ENCODE data around the gene CLOCK.

CLOCK gene

DNA sequence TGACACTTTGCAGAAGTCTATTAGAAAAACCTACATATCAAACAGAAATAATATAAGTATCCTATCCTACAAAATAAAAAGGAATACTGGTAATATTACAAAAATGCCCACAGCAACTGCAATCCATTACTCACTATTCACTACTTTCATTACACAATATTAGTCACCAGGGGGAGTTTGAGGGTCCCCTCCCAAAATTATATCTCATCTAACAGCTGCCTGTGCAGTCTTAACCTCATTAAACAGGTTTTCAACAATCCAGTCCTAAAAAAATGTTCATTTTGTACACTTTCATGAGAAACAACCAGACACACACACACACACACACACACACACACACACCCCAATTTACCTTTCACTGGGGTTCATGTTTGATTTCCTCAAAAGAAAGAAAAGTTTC is 2.9 kb downstream of the CLOCK start:
- no peak for DNase-seq (ENCODE audit: low spot score)

GRCh38 chr4:55540271-55540670 is 6.4 kb downstream of the CLOCK start:
- DNase-seq (ENCODE audit: low spot score): no peak

- no peak for DNase-seq (ENCODE audit: low spot score)
Measured at GRCh38 chr4:55539658-55540057, 7.1 kb downstream of the CLOCK start.

GRCh38 chr4:55538531-55538930 is 8.2 kb downstream of the CLOCK start:
- DNase-seq (ENCODE audit: low spot score): no peak

GRCh38 chr4:55534306-55534705 is 12.4 kb downstream of the CLOCK start:
- no peak for DNase-seq (ENCODE audit: low spot score)

- DNase-seq (ENCODE audit: low spot score): no peak
Measured at GRCh38 chr4:55530691-55531090, 16.0 kb downstream of the CLOCK start.

DNA sequence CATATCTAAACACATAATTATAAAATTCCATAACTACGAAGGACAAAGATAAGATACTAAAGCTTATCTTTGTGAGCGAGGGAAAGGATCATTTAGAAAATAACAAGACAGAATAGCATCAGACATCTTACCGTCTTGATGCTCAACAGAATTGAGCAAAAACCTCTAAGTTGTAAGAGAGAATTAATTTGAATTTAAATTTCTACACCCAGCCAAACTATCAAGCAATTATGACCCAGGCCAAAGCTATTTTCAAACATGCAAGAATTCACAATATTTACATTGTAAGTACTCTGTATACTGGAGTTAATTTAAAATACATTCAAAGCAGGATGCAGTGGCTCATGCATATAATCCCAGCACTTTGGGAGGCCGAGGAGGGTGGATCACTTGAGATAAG is 16.5 kb downstream of the CLOCK start:
- DNase-seq (ENCODE audit: low spot score): no peak

- no peak for DNase-seq (ENCODE audit: low spot score)
Measured at GRCh38 chr4:55528491-55528890, 18.2 kb downstream of the CLOCK start.

- no peak for DNase-seq (ENCODE audit: low spot score)
Measured at GRCh38 chr4:55524844-55525571, 21.7 kb downstream of the CLOCK start.

GRCh38 chr4:55518442-55518841 is 28.3 kb downstream of the CLOCK start:
- DNase-seq (ENCODE audit: low spot score): no peak

GRCh38 chr4:55517526-55518229 is 29.0 kb downstream of the CLOCK start:
- DNase-seq (ENCODE audit: low spot score): no peak

DNA sequence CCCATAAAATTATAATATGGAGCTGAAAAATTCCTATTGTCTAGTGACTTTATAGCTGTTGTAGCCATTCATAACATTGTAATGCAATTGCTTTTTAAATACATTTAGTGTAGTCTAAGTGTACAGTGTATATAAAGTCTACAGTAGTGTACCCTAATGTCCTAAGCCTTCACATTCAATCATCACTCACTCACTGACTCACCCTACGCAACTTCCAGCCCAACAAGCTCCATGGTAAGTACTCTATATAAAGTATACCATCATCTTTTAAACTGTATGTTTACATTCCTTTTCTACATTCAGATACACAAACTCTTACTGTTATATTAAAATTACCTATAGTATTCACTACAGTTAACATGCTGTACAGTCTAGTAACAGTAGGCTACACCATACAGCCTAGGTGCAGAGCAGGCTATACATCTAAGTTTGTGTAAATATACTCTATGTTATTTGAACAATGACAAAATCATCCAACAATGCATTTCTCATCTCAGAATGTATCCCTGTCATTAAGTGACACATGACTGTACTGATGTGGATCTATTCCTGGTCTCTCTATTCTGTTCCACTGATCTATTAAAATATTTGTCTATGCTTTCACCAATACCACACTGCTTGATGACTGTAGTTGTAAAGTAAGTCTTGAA is 33.7 kb downstream of the CLOCK start:
- no peak for DNase-seq (ENCODE audit: low spot score)

- DNase-seq (ENCODE audit: low spot score): no peak
Measured at GRCh38 chr4:55512077-55512476, 34.6 kb downstream of the CLOCK start.

GRCh38 chr4:55510685-55511084 is 36.0 kb downstream of the CLOCK start:
- DNase-seq (ENCODE audit: low spot score): no peak

GRCh38 chr4:55509266-55509665 is 37.4 kb downstream of the CLOCK start:
- DNase-seq (ENCODE audit: low spot score): no peak

- no peak for DNase-seq (ENCODE audit: low spot score)
Measured at GRCh38 chr4:55507612-55508011, 39.1 kb downstream of the CLOCK start.

DNA sequence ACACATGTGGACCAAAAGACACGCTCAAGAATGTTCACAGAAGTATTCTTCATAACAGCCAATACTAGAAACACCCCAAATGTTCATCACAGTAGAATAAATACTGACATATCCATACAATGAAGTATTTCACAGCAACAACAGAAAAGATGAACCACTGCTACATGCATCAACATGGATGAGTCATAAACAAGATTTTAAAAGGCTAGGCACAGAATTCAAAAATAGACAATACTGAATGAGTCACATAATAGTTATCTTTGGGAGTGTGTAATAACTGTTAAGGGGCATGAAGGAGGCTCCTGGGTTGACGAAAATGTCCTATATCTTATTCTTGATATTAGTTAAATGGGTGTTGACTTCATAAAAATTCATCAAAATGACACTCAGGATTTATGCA is 43.5 kb downstream of the CLOCK start:
- no peak for DNase-seq (ENCODE audit: low spot score)

GRCh38 chr4:55500072-55500471 is 46.6 kb downstream of the CLOCK start:
- no peak for DNase-seq (ENCODE audit: low spot score)

DNA sequence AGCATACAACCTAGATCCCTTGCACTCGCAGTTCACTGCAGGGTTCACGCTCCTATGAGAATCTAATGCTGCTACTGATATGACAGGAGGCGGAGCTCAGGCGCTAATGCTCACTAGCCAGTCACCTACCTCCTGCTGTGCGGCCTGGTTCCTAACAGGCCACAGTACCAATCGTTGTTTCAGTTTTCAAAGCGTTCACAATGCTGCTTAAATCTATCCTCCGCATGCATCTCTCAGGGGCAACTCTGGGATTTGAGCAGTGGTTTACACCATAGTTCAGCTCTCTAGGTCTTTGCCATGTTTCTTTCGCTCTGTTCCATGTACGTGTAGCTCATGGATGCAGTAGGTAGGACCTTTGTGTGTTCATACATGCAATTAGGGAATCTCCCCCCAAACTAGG is 47.2 kb downstream of the CLOCK start:
- DNase-seq (ENCODE audit: low spot score): no peak

GRCh38 chr4:55498051-55498450 is 48.7 kb downstream of the CLOCK start:
- DNase-seq (ENCODE audit: low spot score): no peak

GRCh38 chr4:55491486-55491885 is 55.2 kb downstream of the CLOCK start:
- no peak for DNase-seq (ENCODE audit: low spot score)

- DNase-seq (ENCODE audit: low spot score): no peak
Measured at GRCh38 chr4:55488716-55489115, 58.0 kb downstream of the CLOCK start.

- DNase-seq (ENCODE audit: low spot score): no peak
Measured at GRCh38 chr4:55485821-55486220, 60.9 kb downstream of the CLOCK start.

All from HuH-7.5 (cell line).